PC-3 (cell line): Measurements from ENCODE around the gene UFM1.

Experiments used
- CTCF ChIP-seq: fragments of 300-600 bp; sonication (generic); conservative IDR thresholded peaks from 2 replicates; pipeline ENCODE4 v1.5.1; 2017; ENCODE audit warnings: antibody characterized with exemption, low read depth, mild to moderate bottlenecking, low read length
- EZH2 ChIP-seq: fragments of 300-600 bp; sonication (generic); IDR thresholded peaks from one replicate; pipeline ENCODE4 v1.6.1; 2017; ENCODE audit warnings: antibody characterized with exemption, mild to moderate bottlenecking, low read length; ENCODE audit not compliant: unreplicated experiment
- EZH2phosphoT487 ChIP-seq: fragments of 300-600 bp; sonication (generic); IDR thresholded peaks from 2 replicates; pipeline ENCODE4 v1.6.1; 2018; ENCODE audit warnings: mild to moderate bottlenecking, antibody characterized with exemption, low read length, borderline replicate concordance

DNA sequence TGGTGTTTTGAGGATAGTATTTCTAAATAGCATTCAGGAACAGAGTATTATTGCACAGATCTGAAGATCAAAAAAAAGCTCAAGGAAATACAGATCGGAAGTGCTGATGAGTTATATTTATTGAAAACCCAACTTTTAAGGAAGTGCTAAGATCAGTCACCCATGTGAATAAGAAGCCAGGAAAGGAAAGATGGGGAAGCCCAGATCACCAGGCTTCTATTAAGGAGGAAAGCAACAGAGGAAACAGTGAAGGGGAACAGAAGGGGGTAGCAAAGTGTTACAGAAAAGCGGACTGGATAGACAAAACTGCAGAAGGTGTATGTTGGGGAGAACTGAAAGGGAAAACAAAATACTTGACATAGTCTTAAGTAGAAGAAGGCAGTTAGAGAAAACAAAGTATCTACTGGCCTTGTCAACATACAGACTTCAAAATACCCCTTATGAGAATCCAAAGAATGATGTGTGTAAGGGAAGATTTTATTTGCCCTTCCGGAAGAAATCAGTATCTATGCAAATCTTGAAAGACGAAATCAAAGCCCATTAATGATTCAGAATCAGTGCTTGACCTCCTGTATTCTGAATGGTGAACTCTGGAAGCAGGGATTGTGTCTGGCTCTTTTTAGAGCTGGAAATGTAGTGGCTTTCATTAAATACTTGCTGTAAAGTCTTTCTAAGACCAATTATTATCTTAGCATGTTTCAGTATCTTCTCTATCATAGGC lies 12.1 kb downstream of the UFM1 start:
- TF ChIP-seq CTCF (no peak), EZH2 (no peak), EZH2phosphoT487 (no peak)
